Stomach (tissue), 4 donors: Measurements from ENCODE around the gene RBKS.

Experiments
- POLR2A ChIP-seq, 4 donors: fragments of 450-650 bp; IDR thresholded peaks; one replicate each; pipeline ENCODE4 v1.6.1; 2016; ENCODE audit warnings: antibody characterized with exemption in 4 of 4, control low read depth in 2 of 4, mild to moderate bottlenecking in 1 of 4, moderate library complexity in 1 of 4
- TF ChIP-seq, protein P1 (sequence below), 7 experiments: fragments of 450-650 bp in 4 of 7; fragments of 200-600 bp in 3 of 7; sonication (generic) in 3 of 7; IDR thresholded peaks; one replicate each; pipeline ENCODE4 v1.5.1; 2016 to 2019; ENCODE audit warnings: antibody characterized with exemption in 7 of 7, control low read depth in 2 of 7, mild to moderate bottlenecking in 1 of 7

DNA sequence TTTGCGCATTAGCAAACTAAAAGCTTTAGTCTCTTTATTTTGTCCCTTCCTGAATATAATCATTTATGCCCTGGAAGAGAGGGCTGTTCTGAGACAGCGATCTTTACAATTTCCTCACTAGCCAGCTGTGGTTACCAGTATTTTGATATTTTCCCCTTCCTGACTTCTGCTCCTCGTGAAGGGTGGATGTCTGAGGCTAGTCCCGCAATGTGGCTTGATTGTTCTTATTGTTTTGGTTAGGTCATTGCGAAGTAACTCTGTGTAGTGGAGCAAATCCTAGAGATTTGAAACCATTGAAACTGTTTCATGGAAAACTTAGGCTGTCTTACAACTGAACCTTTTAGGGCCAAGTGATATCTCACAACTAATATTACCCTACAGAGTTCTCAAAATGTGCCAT, 116.2 kb downstream of the RBKS start:
- TF ChIP-seq, protein P1, sequence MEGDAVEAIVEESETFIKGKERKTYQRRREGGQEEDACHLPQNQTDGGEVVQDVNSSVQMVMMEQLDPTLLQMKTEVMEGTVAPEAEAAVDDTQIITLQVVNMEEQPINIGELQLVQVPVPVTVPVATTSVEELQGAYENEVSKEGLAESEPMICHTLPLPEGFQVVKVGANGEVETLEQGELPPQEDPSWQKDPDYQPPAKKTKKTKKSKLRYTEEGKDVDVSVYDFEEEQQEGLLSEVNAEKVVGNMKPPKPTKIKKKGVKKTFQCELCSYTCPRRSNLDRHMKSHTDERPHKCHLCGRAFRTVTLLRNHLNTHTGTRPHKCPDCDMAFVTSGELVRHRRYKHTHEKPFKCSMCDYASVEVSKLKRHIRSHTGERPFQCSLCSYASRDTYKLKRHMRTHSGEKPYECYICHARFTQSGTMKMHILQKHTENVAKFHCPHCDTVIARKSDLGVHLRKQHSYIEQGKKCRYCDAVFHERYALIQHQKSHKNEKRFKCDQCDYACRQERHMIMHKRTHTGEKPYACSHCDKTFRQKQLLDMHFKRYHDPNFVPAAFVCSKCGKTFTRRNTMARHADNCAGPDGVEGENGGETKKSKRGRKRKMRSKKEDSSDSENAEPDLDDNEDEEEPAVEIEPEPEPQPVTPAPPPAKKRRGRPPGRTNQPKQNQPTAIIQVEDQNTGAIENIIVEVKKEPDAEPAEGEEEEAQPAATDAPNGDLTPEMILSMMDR (IDR thresholded peaks at IDR 0.05), result no peak
- TF ChIP-seq POLR2A (IDR thresholded peaks at IDR 0.05), result no peak
